ENCODE measurements around the gene SCRN2. TPM values are rescaled to one million over a fixed set of nuclear protein-coding genes. Genes with fewer than 3 reads are reported as not detected.

The SCRN2 gene
- polyA plus RNA-seq = 100 to 1,000 TPM in 2 of 4 donors, 10 to 100 TPM in 2; 46.0 to 127 (median 99.7) TPM
- long read RNA-seq, donor 1 = 0 reads
- long read RNA-seq, donor 2, transcript SCRN2-201 (8 exons, 1,548 nt) = major isoform, 7 of 11 reads
- long read RNA-seq, donor 2, partial matches to known transcripts = 0 of 11 reads
- long read RNA-seq, donor 2, other reads (novel, unspliced or antisense) = 0 of 11 reads
- long read RNA-seq, donor 3, transcript SCRN2-212 (7 exons, 1,745 nt) = major isoform, 6 of 17 reads
- long read RNA-seq, donor 3, transcript SCRN2-201 (8 exons, 1,548 nt) = major isoform, 6 of 17 reads
- long read RNA-seq, donor 3, partial matches to known transcripts = 0 of 17 reads
- long read RNA-seq, donor 3, other reads (novel, unspliced or antisense) = 0 of 17 reads
- long read RNA-seq, donor 4 = 0 reads
- long read RNA-seq, donor 5, partial matches to known transcripts = 0 of 8 reads
- long read RNA-seq, donor 5, other reads (novel, unspliced or antisense) = 0 of 8 reads
- long read RNA-seq, donor 6, transcript SCRN2-201 (8 exons, 1,548 nt) = major isoform, 10 of 20 reads
- long read RNA-seq, donor 6, transcript SCRN2-212 (7 exons, 1,745 nt) = minor isoform, 6 of 20 reads
- long read RNA-seq, donor 6, partial matches to known transcripts = 0 of 20 reads
- long read RNA-seq, donor 6, other reads (novel, unspliced or antisense) = 0 of 20 reads
- long read RNA-seq, donor 7, transcript SCRN2-202 (7 exons, 1,779 nt) = minor isoform, 5 of 28 reads
- long read RNA-seq, donor 7, transcript SCRN2-201 (8 exons, 1,548 nt) = major isoform, 7 of 28 reads
- long read RNA-seq, donor 7, partial matches to known transcripts = 12 of 28 reads
- long read RNA-seq, donor 7, other reads (novel, unspliced or antisense) = 0 of 28 reads
- long read RNA-seq, donor 8, partial matches to known transcripts = 0 of 5 reads
- long read RNA-seq, donor 8, other reads (novel, unspliced or antisense) = 0 of 5 reads
- long read RNA-seq, donor 9, partial matches to known transcripts = 0 of 6 reads
- long read RNA-seq, donor 9, other reads (novel, unspliced or antisense) = 0 of 6 reads
- long read RNA-seq, donor 10, partial matches to known transcripts = 0 of 9 reads
- long read RNA-seq, donor 10, other reads (novel, unspliced or antisense) = 0 of 9 reads

DNA sequence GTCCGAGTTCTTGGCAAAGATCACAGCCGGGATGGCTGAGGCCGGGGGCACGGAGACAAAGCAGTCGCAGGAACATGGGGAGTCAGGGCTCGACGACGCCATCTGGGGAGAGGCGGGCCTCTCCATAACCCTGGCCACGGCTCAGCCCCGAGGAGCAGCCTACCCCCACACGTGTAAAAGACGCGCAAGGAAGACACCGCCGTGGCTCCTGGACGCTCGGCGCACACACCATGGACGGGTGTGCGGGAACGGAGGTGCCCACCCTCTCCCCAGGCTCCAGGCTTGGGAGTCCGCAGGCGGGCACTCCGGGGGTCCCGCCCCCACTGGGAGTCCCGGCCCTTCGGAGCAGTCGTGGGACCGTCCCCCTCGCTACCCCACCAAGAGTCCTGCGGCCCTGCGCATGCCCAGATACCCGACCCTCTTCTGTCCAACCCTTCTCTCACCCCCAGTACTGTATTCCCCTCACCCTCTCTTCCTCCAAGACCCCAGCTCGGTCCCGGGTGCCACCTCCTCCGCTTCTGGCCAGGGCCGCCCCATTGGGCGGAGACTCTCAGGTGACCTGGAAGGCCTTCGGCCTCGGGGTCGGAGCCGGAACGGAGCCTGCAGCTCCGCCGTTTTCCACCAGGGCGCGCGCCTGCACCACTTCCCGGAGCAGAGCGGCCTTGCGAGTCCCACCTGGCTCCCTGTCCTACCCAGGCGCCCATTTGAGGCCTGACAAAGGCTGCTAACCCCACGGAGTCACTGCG lies at the start of gene SCRN2:
SCRN2 (minus strand) TSS at position 532 of the 746 bp plus-strand sequence; CDS start at position 102, 430 bp downstream.
- H3K9me3 ChIP-seq (ENCODE audit: control insufficient read depth in 2 of 2, insufficient read depth in 1 of 2, low read depth in 1 of 2, low read length in 1 of 2) = no peaks in the 10 kb centered on the region
- peak within 1 kb of the TSS; percentile 65 to 89 (median 78) for H3K4me3 ChIP-seq (ENCODE audit: low read depth in 1 of 3, low read length in 3 of 3)
- FAIRE-seq (no peak), DNase-seq (peak; percentile 90 to 96)
- WGBS, 3 donors = 0 to 1% (median 1%) methylated on average over 53 to 55 of the region's 55 CpGs
- peaks cover 2 to 66% (median 7%) of the 10 kb centered on the region in 3 donors for H3K4me1 ChIP-seq (ENCODE audit: control insufficient read depth in 3 of 3, insufficient read depth in 2 of 3, low read depth in 1 of 3, low read length in 2 of 3)
- peaks cover 0 to 4% (median 3%) of the 10 kb centered on the region in 3 donors for H3K27me3 ChIP-seq (ENCODE audit: control insufficient read depth in 3 of 3, insufficient read depth in 3 of 3, low read length in 3 of 3)
- H3K36me3 ChIP-seq (ENCODE audit: control insufficient read depth in 3 of 3, insufficient read depth in 2 of 3, low read depth in 1 of 3, low read length in 3 of 3) = peaks cover 0 to 42% (median 8%) of the 10 kb centered on the region in 3 donors
- H3K27ac ChIP-seq (ENCODE audit: low read depth in 1 of 3, low read length in 2 of 3) = peak within 1 kb of the TSS; percentile 65 to 84 (median 67)

DNA sequence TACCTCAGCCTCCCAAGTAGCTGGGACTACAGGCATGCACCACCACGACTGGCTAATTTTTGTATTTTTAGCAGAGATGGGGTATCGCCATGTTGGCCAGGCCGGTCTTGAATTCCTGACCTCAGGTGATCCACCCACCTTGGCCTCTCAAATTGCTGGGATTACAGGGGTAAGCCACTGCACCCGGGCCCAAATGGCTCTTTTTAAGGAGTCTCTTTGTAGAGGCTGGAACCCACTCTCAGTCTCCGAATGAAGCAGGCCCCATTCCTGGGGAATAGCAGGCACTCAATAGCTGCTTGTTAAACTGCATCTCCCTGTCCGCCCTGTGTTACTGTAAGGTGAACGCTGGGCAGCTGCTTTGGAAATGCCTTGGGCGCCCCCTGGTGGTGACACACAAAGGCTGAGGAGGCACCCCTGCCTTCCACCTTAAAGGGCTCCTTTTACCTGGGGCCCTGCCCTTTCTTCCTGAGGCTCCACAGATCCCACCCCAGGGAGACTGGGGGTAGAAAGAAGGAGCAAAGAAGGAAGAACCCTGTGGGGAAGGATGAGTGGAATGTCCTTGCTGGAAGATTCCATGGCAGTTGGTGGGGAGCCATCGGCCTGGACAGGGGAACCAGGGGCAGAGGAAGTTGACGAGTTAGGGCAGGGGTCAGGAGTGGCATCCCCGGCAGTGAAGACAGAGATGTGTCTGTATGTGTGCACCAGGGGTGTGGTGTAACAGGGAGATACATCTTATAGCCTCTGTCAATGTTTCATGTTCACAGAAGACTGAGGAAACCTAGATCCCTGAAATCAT lies 48.9 kb upstream of the SCRN2 start:
- peaks cover 0 to 24% (median 0%) of the 10 kb centered on the region in 3 donors for H3K4me1 ChIP-seq (ENCODE audit: control insufficient read depth in 3 of 3, insufficient read depth in 2 of 3, low read depth in 1 of 3, low read length in 2 of 3)
- WGBS, 3 donors = 39 to 41% (median 39%) methylated on average over 11 of the region's 11 CpGs
- H3K36me3 ChIP-seq (ENCODE audit: control insufficient read depth in 3 of 3, insufficient read depth in 2 of 3, low read depth in 1 of 3, low read length in 3 of 3) = no peaks in the 10 kb centered on the region
- DNase-seq (peak; percentile 85 to 90), FAIRE-seq (no peak)
- H3K27me3 ChIP-seq (ENCODE audit: control insufficient read depth in 3 of 3, insufficient read depth in 3 of 3, low read length in 3 of 3) = no peaks in the 10 kb centered on the region
- H3K9me3 ChIP-seq (ENCODE audit: control insufficient read depth in 2 of 2, insufficient read depth in 1 of 2, low read depth in 1 of 2, low read length in 1 of 2) = no peaks in the 10 kb centered on the region
- H3K4me3 ChIP-seq (ENCODE audit: low read depth in 1 of 3, low read length in 3 of 3) = no peak overlapping the region
- H3K27ac ChIP-seq (ENCODE audit: low read depth in 1 of 3, low read length in 2 of 3) = no peak overlapping the region

DNA sequence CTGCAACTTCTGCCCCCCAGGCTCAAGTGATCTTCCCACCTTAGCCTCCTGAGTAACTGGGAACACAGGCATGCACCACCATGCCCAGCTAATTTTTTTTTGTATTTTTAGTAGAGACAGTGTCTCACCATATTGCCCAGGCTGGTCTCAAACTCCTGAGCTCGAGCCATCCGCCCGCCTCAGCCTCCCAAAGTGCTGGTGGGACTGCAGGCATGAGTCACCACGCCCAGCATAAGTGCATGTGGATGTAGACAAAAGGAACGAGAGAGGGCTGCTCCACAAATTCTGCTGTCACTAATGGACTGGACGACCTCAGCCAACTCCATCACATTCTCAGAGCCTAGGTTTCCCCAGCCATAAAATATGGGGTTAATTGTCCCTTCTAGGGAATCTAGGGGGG lies 47.2 kb upstream of the SCRN2 start:
- peaks cover 0 to 34% (median 7%) of the 10 kb centered on the region in 3 donors for H3K4me1 ChIP-seq (ENCODE audit: control insufficient read depth in 3 of 3, insufficient read depth in 2 of 3, low read depth in 1 of 3, low read length in 2 of 3)
- H3K36me3 ChIP-seq (ENCODE audit: control insufficient read depth in 3 of 3, insufficient read depth in 2 of 3, low read depth in 1 of 3, low read length in 3 of 3) = no peaks in the 10 kb centered on the region
- H3K4me3 ChIP-seq (ENCODE audit: low read depth in 1 of 3, low read length in 3 of 3) = no peak overlapping the region
- DNase-seq (no peak), FAIRE-seq (no peak)
- H3K9me3 ChIP-seq (ENCODE audit: control insufficient read depth in 2 of 2, insufficient read depth in 1 of 2, low read depth in 1 of 2, low read length in 1 of 2) = no peaks in the 10 kb centered on the region
- H3K27ac ChIP-seq (ENCODE audit: low read depth in 1 of 3, low read length in 2 of 3) = no peak overlapping the region
- H3K27me3 ChIP-seq (ENCODE audit: control insufficient read depth in 3 of 3, insufficient read depth in 3 of 3, low read length in 3 of 3) = no peaks in the 10 kb centered on the region
- 72 to 89% (median 86%) methylated on average over 6 of the region's 6 CpGs for WGBS, 3 donors

DNA sequence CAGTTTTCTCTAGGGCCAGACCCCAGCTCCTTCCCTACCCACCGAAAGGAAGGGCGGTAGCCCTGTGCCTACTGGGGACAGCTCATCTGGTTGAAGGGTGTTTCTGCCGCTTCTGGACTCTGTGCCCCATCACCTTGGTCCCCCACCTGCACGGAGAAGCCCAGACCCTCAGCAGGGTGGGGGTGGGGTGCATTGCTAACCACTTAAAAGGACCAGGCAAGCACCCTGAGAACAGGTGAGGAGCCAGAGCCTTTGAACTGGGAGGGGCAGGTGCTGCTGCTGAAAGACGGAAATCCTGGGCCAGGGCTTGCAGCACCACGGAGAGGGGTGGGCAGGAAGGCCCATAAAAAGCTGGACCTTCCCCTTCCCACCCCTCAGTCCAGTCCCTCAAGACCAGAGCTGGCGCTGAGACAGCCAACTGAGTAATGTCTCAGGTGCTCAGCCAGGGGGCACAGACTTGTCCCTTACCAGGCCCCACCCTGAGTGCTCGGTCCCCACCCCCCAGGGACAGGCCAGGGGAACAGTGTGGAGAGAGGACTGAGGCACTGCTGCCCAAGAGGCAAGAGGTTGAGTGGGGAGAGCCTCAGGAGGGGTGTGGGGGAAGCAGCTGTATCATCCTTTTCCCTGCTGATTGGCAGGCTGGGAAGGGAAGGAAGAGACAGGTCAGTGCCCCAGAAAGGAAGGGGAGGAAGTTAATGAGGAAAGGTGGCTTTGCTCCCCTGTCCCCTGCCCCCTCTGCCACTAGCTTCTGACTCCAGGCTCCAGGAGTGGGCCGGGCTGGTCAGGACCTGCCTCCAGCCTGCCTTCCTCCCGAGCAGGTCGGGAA lies 44.0 kb upstream of the SCRN2 start:
- FAIRE-seq (no peak), DNase-seq (peak; percentile 79 to 90)
- Histone ChIP-seq H3K27ac (ENCODE audit: low read depth in 1 of 3, low read length in 2 of 3) (peak overlapping the region; percentile 85 to 87 (median 86)), H3K9me3 (ENCODE audit: control insufficient read depth in 2 of 2, insufficient read depth in 1 of 2, low read depth in 1 of 2, low read length in 1 of 2) (no peaks in the 10 kb centered on the region), H3K4me3 (ENCODE audit: low read depth in 1 of 3, low read length in 3 of 3) (no peak overlapping the region), H3K36me3 (ENCODE audit: control insufficient read depth in 3 of 3, insufficient read depth in 2 of 3, low read depth in 1 of 3, low read length in 3 of 3) (no peaks in the 10 kb centered on the region), H3K27me3 (ENCODE audit: control insufficient read depth in 3 of 3, insufficient read depth in 3 of 3, low read length in 3 of 3) (no peaks in the 10 kb centered on the region), H3K4me1 (ENCODE audit: control insufficient read depth in 3 of 3, insufficient read depth in 2 of 3, low read depth in 1 of 3, low read length in 2 of 3) (peaks cover 0 to 58% (median 9%) of the 10 kb centered on the region in 3 donors)
- 9 to 41% (median 29%) methylated on average over 11 of the region's 11 CpGs for WGBS, 3 donors

DNA sequence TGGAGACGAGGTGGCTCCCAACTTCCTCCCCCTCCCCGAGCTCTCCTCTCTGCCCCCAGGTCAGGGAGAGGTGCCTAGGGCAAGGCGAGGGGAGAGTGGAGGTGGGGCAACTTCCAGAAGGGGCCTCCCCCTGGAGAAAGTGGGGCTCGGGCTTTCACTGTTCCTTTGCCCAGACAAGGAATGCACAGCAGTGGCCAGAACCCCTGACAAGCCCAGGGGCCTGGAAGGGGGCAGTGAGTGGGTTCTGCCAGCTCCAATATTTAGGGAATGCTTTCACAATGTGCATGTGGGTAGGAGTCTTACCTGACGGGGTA lies 43.3 kb upstream of the SCRN2 start:
- Histone ChIP-seq H3K36me3 (ENCODE audit: control insufficient read depth in 3 of 3, insufficient read depth in 2 of 3, low read depth in 1 of 3, low read length in 3 of 3) (no peaks in the 10 kb centered on the region), H3K27me3 (ENCODE audit: control insufficient read depth in 3 of 3, insufficient read depth in 3 of 3, low read length in 3 of 3) (no peaks in the 10 kb centered on the region), H3K4me3 (ENCODE audit: low read depth in 1 of 3, low read length in 3 of 3) (no peak overlapping the region), H3K27ac (ENCODE audit: low read depth in 1 of 3, low read length in 2 of 3) (peak overlapping the region; percentile 85 to 87 (median 86)), H3K9me3 (ENCODE audit: control insufficient read depth in 2 of 2, insufficient read depth in 1 of 2, low read depth in 1 of 2, low read length in 1 of 2) (no peaks in the 10 kb centered on the region), H3K4me1 (ENCODE audit: control insufficient read depth in 3 of 3, insufficient read depth in 2 of 3, low read depth in 1 of 3, low read length in 2 of 3) (peaks cover 0 to 57% (median 9%) of the 10 kb centered on the region in 3 donors)
- FAIRE-seq (no peak), DNase-seq (no peak)
- WGBS, 3 donors = 6 to 29% (median 23%) methylated on average over 5 of the region's 5 CpGs

DNA sequence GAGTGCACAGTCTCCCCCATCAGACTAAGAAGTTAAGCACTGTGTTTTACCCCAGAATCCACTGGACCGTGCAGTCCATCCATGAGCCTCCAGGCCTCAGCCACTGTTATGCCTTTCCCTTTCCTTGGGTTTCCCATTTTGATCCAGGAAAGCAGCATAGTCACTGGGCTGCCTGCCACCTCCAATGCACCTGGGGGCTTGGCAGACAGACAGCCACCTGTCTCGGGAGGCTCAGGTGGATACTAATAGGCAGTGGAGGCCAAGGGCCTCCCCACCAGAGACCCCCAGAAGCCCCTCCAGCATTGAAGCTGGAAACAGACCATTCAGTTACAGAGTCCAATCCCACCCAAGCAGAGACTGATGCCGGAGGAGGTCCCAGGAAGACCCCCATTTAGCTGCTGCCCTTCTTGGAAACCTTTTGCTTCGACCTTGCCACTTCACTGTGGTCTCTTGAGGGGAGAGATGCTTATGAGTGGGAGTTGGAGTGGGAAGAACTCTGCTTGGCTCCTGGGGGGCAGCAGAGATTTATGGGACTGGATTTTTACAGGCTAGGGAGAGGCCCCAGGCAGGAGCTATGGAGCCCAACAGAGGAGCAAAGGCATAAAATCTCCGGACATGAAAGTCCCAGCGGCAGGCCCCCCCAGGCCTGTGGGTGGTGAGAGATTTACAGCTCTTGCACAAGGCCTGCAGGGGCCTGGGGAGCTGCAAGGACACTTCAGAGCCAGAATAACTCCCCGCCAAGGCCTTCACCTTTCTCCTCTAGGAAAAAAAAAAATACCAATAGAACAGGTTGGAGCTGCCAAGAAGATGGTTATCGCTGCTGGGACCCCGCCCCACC lies 42.7 kb upstream of the SCRN2 start:
- Histone ChIP-seq H3K4me1 (ENCODE audit: control insufficient read depth in 3 of 3, insufficient read depth in 2 of 3, low read depth in 1 of 3, low read length in 2 of 3) (peaks cover 0 to 59% (median 9%) of the 10 kb centered on the region in 3 donors), H3K9me3 (ENCODE audit: control insufficient read depth in 2 of 2, insufficient read depth in 1 of 2, low read depth in 1 of 2, low read length in 1 of 2) (no peaks in the 10 kb centered on the region), H3K4me3 (ENCODE audit: low read depth in 1 of 3, low read length in 3 of 3) (no peak overlapping the region), H3K36me3 (ENCODE audit: control insufficient read depth in 3 of 3, insufficient read depth in 2 of 3, low read depth in 1 of 3, low read length in 3 of 3) (no peaks in the 10 kb centered on the region), H3K27ac (ENCODE audit: low read depth in 1 of 3, low read length in 2 of 3) (peak overlapping the region; percentile 85 to 87 (median 86)), H3K27me3 (ENCODE audit: control insufficient read depth in 3 of 3, insufficient read depth in 3 of 3, low read length in 3 of 3) (no peaks in the 10 kb centered on the region)
- FAIRE-seq (no peak), DNase-seq (peak; percentile 77 to 78)
- 25 to 59% (median 35%) methylated on average over 9 of the region's 9 CpGs for WGBS, 3 donors
